ENCODE results near the gene STUB1. TPM values are rescaled to one million over a fixed set of nuclear protein-coding genes. Genes with fewer than 3 reads are reported as not detected.
A peak's percentile ranks its signal among the peaks of the same experiment; 100 is the strongest.

STUB1 gene
- total and polyA plus RNA-seq, 2 of the 8 experiments (the other 6 are each of a cell fraction or from before 2014, with no cell fraction given), result 89.9 to 103 TPM

DNA sequence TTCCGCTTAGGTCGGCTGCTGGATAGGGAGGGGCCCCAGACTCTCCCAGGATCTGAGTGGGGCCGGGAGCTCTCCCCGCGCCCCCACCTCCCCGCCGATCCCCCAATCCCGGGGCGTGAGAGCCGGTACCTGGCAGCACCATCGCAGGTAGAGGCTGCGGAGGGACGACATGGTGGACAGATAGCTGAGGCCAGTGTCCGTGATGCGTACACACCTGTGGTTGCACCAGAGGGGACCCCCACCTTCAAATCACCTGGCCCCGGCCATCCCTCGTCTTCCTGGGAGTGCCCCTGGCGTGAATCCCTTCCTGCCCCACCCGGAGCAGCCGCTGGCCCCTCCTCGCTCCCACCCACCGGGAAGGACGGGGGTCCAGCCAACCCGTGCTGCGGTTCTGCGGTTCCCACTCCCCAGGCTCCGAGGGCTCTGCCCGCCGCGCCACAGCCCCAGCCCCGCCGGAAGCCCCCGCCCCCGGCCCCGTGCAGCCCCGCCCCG lies 14.7 kb downstream of the STUB1 start:
- peaks cover 7 to 70% (median 47%) of the 10 kb centered on the region in 4 experiments for H3K27me3 ChIP-seq (replicated peaks in 1 of 4; ENCODE audit: control insufficient read depth in 3 of 4, extremely low read depth in 1 of 4, insufficient read depth in 3 of 4, low read length in 3 of 4)
- CTCF ChIA-PET (ENCODE audit: partially characterized antibody), result interaction anchor here (0.8 to 2.3 kb wide), 4 partner anchors 9 to 17 kb away, joined by 3 to 15 read pairs (median 6); no protein-coding TSS in a partner anchor

More for the DNA sequence above, 14.7 kb downstream of the STUB1 start:
- peak; percentile 20; the same call in 1 of the 2 replicates for TF ChIP-seq SUZ12 (IDR thresholded peaks at IDR 0.05; ENCODE audit: low read length)
- TF ChIP-seq EZH2 (IDR thresholded peaks at IDR 0.05; ENCODE audit: low read depth, low read length, severe bottlenecking), result peak; percentile 28
- TF ChIP-seq EGR1 (IDR thresholded peaks at IDR 0.05; ENCODE audit: borderline replicate concordance, low read depth, low read length), result no peak
- FAIRE-seq (no peak), DNase-seq (ENCODE audit: low read depth in 1 of 2, low spot score in 2 of 2) (peak in 1 of 2 experiments; percentile 70)
- Histone ChIP-seq H3K9ac (replicated peaks in 1 of 4; ENCODE audit: extremely low read depth in 1 of 4, low read depth in 3 of 4, low read length in 3 of 4) (no peak overlapping the region), H4K91ac (replicated peaks; ENCODE audit: insufficient read length, low read length) (no peak overlapping the region), H2AFZ (ENCODE audit: low read length) (no peak overlapping the region), H2AK5ac (ENCODE audit: low read depth, low read length) (no peak overlapping the region), H2BK15ac (ENCODE audit: low read length) (no peak overlapping the region), H3K79me1 (ENCODE audit: low read depth, low read length) (no peaks in the 10 kb centered on the region), H3K4me3 (ENCODE audit: extremely low read depth in 1 of 4, insufficient read depth in 2 of 4, low read depth in 3 of 4, low read length in 4 of 4) (peak overlapping the region; percentile 48 to 78 (median 50)), H2BK120ac (replicated peaks; ENCODE audit: low read depth, low read length) (no peak overlapping the region), H2BK5ac (ENCODE audit: low read depth, low read length) (no peak overlapping the region), H3K4me1 (replicated peaks in 1 of 4; ENCODE audit: control insufficient read depth in 3 of 4, insufficient read depth in 4 of 4, low read length in 3 of 4) (peaks cover 0 to 13% (median 9%) of the 10 kb centered on the region in 4 experiments; a peak in 4 of 7 replicates), H3K14ac (ENCODE audit: insufficient read length) (no peak overlapping the region), H3K4me2 (ENCODE audit: insufficient read depth in 1 of 2, low read depth in 2 of 2, low read length in 2 of 2) (peak overlapping the region; percentile 87 to 95), H3K27ac (ENCODE audit: low read depth, low read length) (no peak overlapping the region), H2BK20ac (ENCODE audit: low read length) (no peak overlapping the region), H3K18ac (ENCODE audit: extremely low read depth, low read length) (no peak overlapping the region), H3K36me3 (ENCODE audit: control insufficient read depth in 2 of 4, insufficient read depth in 4 of 4, low read length in 3 of 4) (no peaks in the 10 kb centered on the region), H4K20me1 (replicated peaks in 1 of 2; ENCODE audit: control insufficient read depth in 1 of 2, insufficient read depth in 2 of 2, low read length in 2 of 2) (peaks cover 0 to 10% of the 10 kb centered on the region in 2 experiments), H3K56ac (replicated peaks; ENCODE audit: insufficient read length, low read depth, low read length) (no peak overlapping the region), H3K23ac (ENCODE audit: insufficient read length) (no peak overlapping the region), H3K79me2 (ENCODE audit: control insufficient read depth in 1 of 2, insufficient read depth in 2 of 2, low read length in 2 of 2) (no peaks in the 10 kb centered on the region), H3K4ac (replicated peaks; ENCODE audit: insufficient read length, low read depth, low read length) (no peak overlapping the region), H3K23me2 (ENCODE audit: low read depth, low read length) (peaks cover 8% of the 10 kb centered on the region; the same call in 1 of the 2 replicates), H4K5ac (ENCODE audit: insufficient read length, low read depth, low read length) (no peak overlapping the region), H3K9me3 (ENCODE audit: insufficient read depth in 2 of 2, low read depth in 1 of 2, low read length in 1 of 2) (no peaks in the 10 kb centered on the region), H4K8ac (ENCODE audit: extremely low read depth, insufficient read depth, low read length) (no peak overlapping the region; the same call in 1 of the 2 replicates), H2BK12ac (ENCODE audit: low read depth, low read length) (0 out of 2 replicates have a peak overlapping the region, but pooled peaks have one; percentile 2)
- WGBS, 2 experiments (ENCODE audit: extremely low coverage in 1 of 2, insufficient coverage in 1 of 2, insufficient read length in 1 of 2, insufficient replicate concordance in 2 of 2, low coverage in 1 of 2, low lambda C conversion rate in 2 of 2, missing lambda C conversion rate in 1 of 2), result 6% methylated on average over 15 of the region's 37 CpGs; no CpG with 5 or more reads in 1 of the 2 experiments
- POLR2A ChIA-PET (ENCODE audit: partially characterized antibody), result interaction anchor here (0.8 to 4.6 kb wide), 13 partner anchors 9 to 125 kb away, joined by 3 to 48 read pairs (median 5); partner anchors contain the start of genes ANTKMT, CCDC78, JMJD8 and METRN
